ENCODE results near the gene PCAT7.

DNA sequence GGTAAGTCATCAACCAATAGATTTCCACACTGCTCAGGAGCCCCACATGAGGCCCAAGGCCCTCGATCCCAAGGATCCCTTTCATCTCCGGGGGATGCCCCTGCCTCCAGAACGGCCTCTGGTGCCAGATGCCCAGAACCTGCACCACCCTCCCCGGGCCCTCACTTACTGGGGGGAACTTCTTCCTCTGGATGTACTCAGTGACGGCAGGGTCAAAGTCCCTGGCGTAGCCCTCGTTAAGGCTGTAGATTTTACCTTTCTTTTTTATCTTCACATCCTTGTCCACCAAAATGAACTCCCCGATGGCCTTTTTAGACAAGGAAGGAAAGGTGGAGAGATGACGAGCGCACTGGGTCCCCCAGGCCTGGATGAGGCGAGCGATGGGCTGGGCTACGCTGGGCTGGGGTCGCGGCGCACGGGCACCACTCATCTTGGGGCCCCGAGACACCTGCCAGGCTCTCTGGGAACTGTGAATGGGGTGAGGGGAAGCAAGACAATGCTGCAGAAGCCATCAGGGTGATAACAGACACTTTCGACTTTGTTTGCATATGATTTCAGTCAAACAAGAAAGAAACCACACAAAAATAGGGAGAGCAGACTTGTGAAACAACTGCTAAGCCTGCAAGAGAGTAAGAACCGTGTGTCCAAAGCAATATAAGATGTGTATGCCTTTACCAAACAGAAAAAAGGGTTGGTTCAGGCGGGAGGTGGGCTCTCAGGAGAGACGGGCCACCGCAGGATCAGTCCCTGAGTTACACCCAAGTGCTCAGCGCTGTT is 52.0 kb downstream of the PCAT7 start:
- TF ChIP-seq GATA2 (IDR thresholded peaks at IDR 0.05; ENCODE audit: low read depth, low read length) (no peak), GATA3 (IDR thresholded peaks at IDR 0.05; ENCODE audit: low read depth, low read length) (no peak)

Data from SH-SY5Y (cell line).